OCI-LY7 (cell line): Measurements from ENCODE around the gene DNER.

Experiments used
- EZH2phosphoT487 ChIP-seq: fragments of 200-600 bp; sonication (generic); IDR thresholded peaks from 2 replicates; pipeline ENCODE4 v1.6.1; 2018; ENCODE audit warnings: low read depth, borderline replicate concordance, mild to moderate bottlenecking, mixed run types, antibody characterized with exemption, low read length, moderate library complexity, mixed read lengths
- TF ChIP-seq, protein P1 (sequence below): fragments of 200-600 bp; sonication (generic); conservative IDR thresholded peaks from 2 replicates; pipeline ENCODE4 v1.5.1; 2014; ENCODE audit warnings: mild to moderate bottlenecking, antibody characterized with exemption, low read length, moderate library complexity, mixed read lengths

- TF ChIP-seq, protein P1, sequence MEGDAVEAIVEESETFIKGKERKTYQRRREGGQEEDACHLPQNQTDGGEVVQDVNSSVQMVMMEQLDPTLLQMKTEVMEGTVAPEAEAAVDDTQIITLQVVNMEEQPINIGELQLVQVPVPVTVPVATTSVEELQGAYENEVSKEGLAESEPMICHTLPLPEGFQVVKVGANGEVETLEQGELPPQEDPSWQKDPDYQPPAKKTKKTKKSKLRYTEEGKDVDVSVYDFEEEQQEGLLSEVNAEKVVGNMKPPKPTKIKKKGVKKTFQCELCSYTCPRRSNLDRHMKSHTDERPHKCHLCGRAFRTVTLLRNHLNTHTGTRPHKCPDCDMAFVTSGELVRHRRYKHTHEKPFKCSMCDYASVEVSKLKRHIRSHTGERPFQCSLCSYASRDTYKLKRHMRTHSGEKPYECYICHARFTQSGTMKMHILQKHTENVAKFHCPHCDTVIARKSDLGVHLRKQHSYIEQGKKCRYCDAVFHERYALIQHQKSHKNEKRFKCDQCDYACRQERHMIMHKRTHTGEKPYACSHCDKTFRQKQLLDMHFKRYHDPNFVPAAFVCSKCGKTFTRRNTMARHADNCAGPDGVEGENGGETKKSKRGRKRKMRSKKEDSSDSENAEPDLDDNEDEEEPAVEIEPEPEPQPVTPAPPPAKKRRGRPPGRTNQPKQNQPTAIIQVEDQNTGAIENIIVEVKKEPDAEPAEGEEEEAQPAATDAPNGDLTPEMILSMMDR, result no peak
- no peak for TF ChIP-seq EZH2phosphoT487
Observed at GRCh38 chr2:229393926-229394325, 320.4 kb downstream of the DNER start.
